Spinal cord (tissue), 10 donors: ENCODE data around the gene OR10H5. TPM values are rescaled to one million over a fixed set of nuclear protein-coding genes. Genes with fewer than 3 reads are reported as not detected.
"Not testable (repeated sequence)": the region's sequence is repeated elsewhere in the genome, so short reads cannot be mapped to it uniquely, and the experiment has no call there.

Experiments used
- DNase-seq, 6 donors: peaks; one replicate each; pipeline versions ENCODE4 v3.0.0 to v3.0.0-alpha.2; 2013 to 2015; ENCODE audit warnings: low spot score in 6 of 6, low read depth in 4 of 6
- H3K27ac ChIP-seq: one replicate; pipeline ENCODE4 v1.5.1; 2013; ENCODE audit warnings: low read depth, low read length, control low read depth
- H3K27me3 ChIP-seq: one replicate; pipeline ENCODE4 v1.6.1; 2013; ENCODE audit warnings: low read length; ENCODE audit not compliant: control insufficient read depth, insufficient read depth
- H3K36me3 ChIP-seq: one replicate; pipeline ENCODE4 v1.6.1; 2013; ENCODE audit warnings: low read length; ENCODE audit not compliant: control insufficient read depth, insufficient read depth
- H3K4me1 ChIP-seq: one replicate; pipeline ENCODE4 v1.6.1; 2013; ENCODE audit warnings: low read length; ENCODE audit not compliant: control insufficient read depth, insufficient read depth
- H3K4me3 ChIP-seq: one replicate; pipeline ENCODE4 v1.5.1; 2013; ENCODE audit warnings: low read depth, low read length, control low read depth
- H3K9me3 ChIP-seq: one replicate; pipeline ENCODE4 v1.6.1; 2013; ENCODE audit warnings: low read length; ENCODE audit not compliant: control insufficient read depth, insufficient read depth
- WGBS: methylation state at CpG from one replicate; pipeline ENCODE4 v1.1.5; 2013; ENCODE audit warnings: missing lambda C conversion rate; ENCODE audit not compliant: insufficient coverage; 5-methylcytosine and 5-hydroxymethylcytosine counted together
- long read RNA-seq, 4 donors: transcript quantifications; one replicate each; lab custom pipeline, GENCODE V29; 2026
- polyA plus RNA-seq, 2 donors: library from polyadenylated mRNA; unstranded; fragments of 120-200 nt; gene quantifications; one replicate each; pipeline ENCODE4 v1.2.1, GENCODE V29; 2013; ENCODE audit not compliant: insufficient read length in 2 of 2
- total RNA-seq, 2 donors: library from RNA; depleted of rRNA in 1 of 2; stranded (reverse); fragments of 120-200 nt in 1 of 2; fragments of >200 nt in 1 of 2; gene quantifications; one replicate each; pipeline versions ENCODE4 v1.2.3 to v1.2.4, GENCODE V29; 2013 to 2014
- donor health status: healthy.

OR10H5 gene, protein sequence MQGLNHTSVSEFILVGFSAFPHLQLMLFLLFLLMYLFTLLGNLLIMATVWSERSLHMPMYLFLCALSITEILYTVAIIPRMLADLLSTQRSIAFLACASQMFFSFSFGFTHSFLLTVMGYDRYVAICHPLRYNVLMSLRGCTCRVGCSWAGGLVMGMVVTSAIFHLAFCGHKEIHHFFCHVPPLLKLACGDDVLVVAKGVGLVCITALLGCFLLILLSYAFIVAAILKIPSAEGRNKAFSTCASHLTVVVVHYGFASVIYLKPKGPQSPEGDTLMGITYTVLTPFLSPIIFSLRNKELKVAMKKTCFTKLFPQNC
- total RNA-seq (under 1 TPM in 1 of 2 donors, not detected in 1; under 0.01 TPM), polyA plus RNA-seq (under 1 TPM; 0.11 to 0.24 TPM)
- long read RNA-seq, donor 1 = 0 reads
- long read RNA-seq, donor 2 = 0 reads
- long read RNA-seq, donor 3 = 0 reads
- long read RNA-seq, donor 4 = 0 reads

DNA sequence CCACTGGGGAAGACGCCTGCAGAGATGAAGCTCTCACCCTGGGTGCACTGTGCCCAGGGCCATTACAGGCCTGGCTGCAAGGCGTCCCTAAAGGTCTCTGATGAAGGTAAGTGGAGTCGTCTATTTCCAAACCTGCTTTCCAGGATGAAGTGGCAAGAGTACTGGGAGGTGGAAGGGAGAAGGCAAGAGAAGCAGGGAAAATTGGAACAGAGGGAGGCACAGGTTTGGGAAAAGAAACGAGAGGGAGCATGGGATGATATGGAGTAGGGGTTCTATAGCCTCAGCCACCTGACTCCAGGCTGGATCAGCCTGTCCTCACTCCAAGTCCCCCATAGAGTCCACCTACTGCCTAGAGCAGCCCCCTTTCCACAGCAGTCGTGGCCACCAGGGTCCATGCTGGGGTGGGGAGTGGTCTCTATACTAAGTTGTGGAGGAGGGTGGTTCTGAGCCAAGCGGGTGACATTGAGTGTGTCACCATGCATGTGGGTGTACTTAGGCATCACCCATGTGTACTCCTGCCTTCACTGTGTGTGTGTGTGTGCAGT is at the start of gene OR10H5:
Gene OR10H5, plus strand, starts transcription at position 51 of the 545 bp plus-strand sequence. CDS start 6,388 bp downstream, outside the sequence.
- H3K36me3 ChIP-seq = no peaks in the 10 kb centered on the region
- no peaks in the 10 kb centered on the region for H3K9me3 ChIP-seq
- no peak within 1 kb of the TSS for H3K4me3 ChIP-seq
- no peak within 1 kb of the TSS for H3K27ac ChIP-seq
- peaks cover 6% of the 10 kb centered on the region for H3K4me1 ChIP-seq
- peaks cover 5% of the 10 kb centered on the region for H3K27me3 ChIP-seq
- WGBS = 64% methylated on average over 4 of the region's 6 CpGs
- no peak for DNase-seq

DNA sequence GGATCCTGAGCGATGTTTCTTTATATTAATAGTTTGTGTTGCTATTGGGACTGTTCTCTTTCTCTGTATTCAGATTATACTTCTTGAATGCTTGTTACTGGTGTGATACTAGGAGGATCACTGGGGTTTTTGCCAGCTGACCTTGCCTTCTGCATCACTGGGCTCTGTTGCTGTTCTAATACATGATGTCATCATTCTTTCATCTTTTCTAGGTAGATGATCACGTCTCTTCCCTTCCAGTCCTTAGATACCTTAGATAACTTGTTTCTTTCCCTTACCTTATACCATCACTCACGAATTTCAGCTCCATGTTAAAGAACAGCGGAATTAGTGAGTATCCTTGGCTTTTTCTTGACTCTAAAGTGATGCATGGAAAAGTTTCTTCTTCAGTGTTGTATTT is 49.7 kb upstream of the OR10H5 start, which contains the start of gene OR10H3:
Gene OR10H3, plus strand, starts transcription at position 264 of the 400 bp plus-strand sequence. CDS start 3,408 bp downstream, outside the sequence.
- WGBS = no CpG with 5 or more reads among the region's 4 CpGs
- no peak for DNase-seq
- no peak within 1 kb of the TSS for H3K27ac ChIP-seq

GRCh38 chr19:15740785-15741184 is 46.7 kb upstream of the OR10H5 start:
- Histone ChIP-seq H3K36me3 (no peaks in the 10 kb centered on the region), H3K4me3 (no peak overlapping the region), H3K27me3 (no peaks in the 10 kb centered on the region), H3K27ac (no peak overlapping the region), H3K9me3 (no peaks in the 10 kb centered on the region), H3K4me1 (no peaks in the 10 kb centered on the region)
- no CpG with 5 or more reads among the region's 1 CpG for WGBS
- DNase-seq = no peak

More for the DNA sequence above, 49.7 kb upstream of the OR10H5 start, which contains the start of gene OR10H3:
- no peaks in the 10 kb centered on the region for H3K4me1 ChIP-seq
- H3K36me3 ChIP-seq = no peaks in the 10 kb centered on the region
- no peak within 1 kb of the TSS for H3K4me3 ChIP-seq
- no peaks in the 10 kb centered on the region for H3K27me3 ChIP-seq
- H3K9me3 ChIP-seq = no peaks in the 10 kb centered on the region

- WGBS = no CpG with 5 or more reads among the region's 2 CpGs
Observed at GRCh38 chr19:15748239-15748638, 39.2 kb upstream of the OR10H5 start.

DNA sequence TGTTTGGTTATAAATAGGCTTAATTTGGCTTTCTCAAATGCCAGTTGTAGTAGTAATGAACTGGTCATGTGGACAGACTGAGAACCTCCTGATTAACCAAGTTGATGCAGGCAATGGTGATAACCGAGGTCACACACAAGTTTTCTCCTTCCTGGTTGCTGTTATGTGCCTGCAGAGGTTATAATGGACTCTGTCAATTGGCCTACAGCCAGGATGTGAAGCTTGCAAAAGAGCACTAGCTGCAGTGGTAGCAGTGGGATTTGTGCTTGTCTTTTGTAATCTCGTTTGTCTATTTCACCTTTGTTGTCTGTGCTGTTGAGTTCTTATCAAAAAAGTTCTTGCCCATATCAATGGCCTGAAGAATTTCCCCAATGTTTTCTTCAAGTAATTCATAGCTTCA is 29.1 kb upstream of the OR10H5 start:
- peaks cover 4% of the 10 kb centered on the region for H3K27me3 ChIP-seq
- H3K27ac ChIP-seq = no peak overlapping the region
- no peaks in the 10 kb centered on the region for H3K4me1 ChIP-seq
- 33% methylated on average over 2 of the region's 2 CpGs for WGBS
- H3K36me3 ChIP-seq = peaks cover 4% of the 10 kb centered on the region
- DNase-seq = peak in 1 of 6 donors; percentile 6
- no peaks in the 10 kb centered on the region for H3K9me3 ChIP-seq
- no peak overlapping the region for H3K4me3 ChIP-seq

More at GRCh38 chr19:15748239-15748638, 39.2 kb upstream of the OR10H5 start:
- Histone ChIP-seq H3K4me1 (no peaks in the 10 kb centered on the region), H3K36me3 (no peaks in the 10 kb centered on the region), H3K9me3 (no peaks in the 10 kb centered on the region), H3K27me3 (peaks cover 14% of the 10 kb centered on the region), H3K27ac (no peak overlapping the region), H3K4me3 (no peak overlapping the region)
- DNase-seq = no peak

DNA sequence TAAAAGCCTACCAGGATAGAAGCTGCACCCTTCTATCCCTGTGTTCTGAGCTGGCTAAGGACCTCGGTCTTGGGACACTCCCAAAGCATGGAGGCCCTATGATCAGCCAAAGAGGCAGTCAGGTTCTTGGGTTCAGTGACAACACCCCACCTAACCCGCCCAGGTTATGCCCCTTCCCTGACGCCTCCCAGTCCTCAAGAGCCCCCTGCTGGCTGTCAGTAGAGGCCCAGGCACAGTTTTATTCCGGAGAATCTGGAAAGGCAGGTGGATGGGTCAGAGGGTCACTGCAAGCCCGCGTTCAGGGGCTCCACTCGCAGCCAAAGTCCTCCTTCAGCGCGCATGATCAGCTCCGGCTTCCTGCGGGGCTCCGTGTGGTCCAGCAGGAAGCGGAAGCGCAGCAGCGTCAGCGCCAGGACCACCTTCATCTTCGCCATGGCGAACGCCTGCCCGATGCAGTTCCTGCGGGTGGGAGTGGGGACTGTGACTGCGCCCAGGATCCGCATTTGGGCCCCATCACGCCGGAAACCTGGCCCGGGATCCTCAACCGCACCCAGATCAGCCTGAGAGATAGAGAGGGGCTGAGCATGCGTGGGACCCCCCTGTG is 27.4 kb upstream of the OR10H5 start:
- Histone ChIP-seq H3K27ac (no peak overlapping the region), H3K27me3 (peaks cover 4% of the 10 kb centered on the region), H3K36me3 (peaks cover 4% of the 10 kb centered on the region), H3K9me3 (no peaks in the 10 kb centered on the region), H3K4me3 (no peak overlapping the region), H3K4me1 (no peaks in the 10 kb centered on the region)
- 41% methylated on average over 27 of the region's 28 CpGs for WGBS
- DNase-seq = peak in 1 of 6 donors; percentile 2

GRCh38 chr19:15769586-15769985 is 17.9 kb upstream of the OR10H5 start:
- WGBS = 41% methylated on average over 5 of the region's 6 CpGs
- no peak for DNase-seq

DNA sequence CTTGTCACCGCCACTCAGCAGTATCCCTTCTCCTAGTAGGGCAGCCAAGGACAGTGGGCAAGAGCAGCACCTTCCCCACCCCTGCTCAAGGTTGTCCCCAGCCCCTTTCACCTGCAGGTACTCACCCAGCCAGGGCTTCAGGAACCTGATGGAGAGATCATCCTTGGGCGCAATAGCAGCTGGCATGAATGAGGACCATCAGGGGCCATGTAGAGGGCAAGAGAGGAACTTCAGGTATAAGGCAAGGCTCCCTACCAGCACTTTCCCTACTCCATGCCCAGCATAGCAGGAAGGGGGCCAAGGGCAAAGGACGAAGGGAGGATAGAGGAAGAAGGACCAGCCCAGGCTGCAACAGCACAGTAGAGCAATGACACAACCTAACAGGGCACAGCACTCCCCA is 13.3 kb upstream of the OR10H5 start:
- not testable (repeated sequence) for H3K4me3 ChIP-seq, H3K27ac ChIP-seq, DNase-seq, H3K4me1 ChIP-seq, H3K36me3 ChIP-seq, H3K9me3 ChIP-seq, H3K27me3 ChIP-seq
- 67% methylated on average over 1 of the region's 3 CpGs for WGBS

More at GRCh38 chr19:15769586-15769985, 17.9 kb upstream of the OR10H5 start:
- no peaks in the 10 kb centered on the region for H3K4me1 ChIP-seq
- no peak overlapping the region for H3K4me3 ChIP-seq
- H3K9me3 ChIP-seq = no peaks in the 10 kb centered on the region
- no peaks in the 10 kb centered on the region for H3K36me3 ChIP-seq
- no peak overlapping the region for H3K27ac ChIP-seq
- no peaks in the 10 kb centered on the region for H3K27me3 ChIP-seq

DNA sequence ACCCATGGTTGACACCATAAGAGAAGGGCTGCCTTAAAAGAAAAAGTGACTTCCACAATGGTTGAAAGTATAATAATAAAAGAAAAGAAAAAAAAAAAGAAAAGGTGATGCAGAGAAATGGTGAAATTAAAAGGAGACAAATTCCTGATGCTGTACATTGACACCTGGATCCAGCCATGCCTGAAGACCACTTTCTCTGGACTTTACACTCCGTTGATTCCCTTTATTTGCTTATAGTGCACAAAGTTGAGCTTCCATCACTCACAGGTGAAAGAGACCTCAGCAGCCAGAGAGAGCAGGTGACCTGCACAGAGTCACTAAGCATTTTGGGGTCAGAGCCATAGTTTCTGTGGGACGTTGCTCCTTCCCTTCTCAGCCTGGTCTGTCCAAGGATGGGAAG is 12.2 kb upstream of the OR10H5 start:
- no peaks in the 10 kb centered on the region for H3K9me3 ChIP-seq
- H3K4me3 ChIP-seq = no peak overlapping the region
- WGBS = 85% methylated on average over 2 of the region's 2 CpGs
- no peaks in the 10 kb centered on the region for H3K27me3 ChIP-seq
- H3K36me3 ChIP-seq = no peaks in the 10 kb centered on the region
- H3K27ac ChIP-seq = no peak overlapping the region
- peaks cover 10% of the 10 kb centered on the region for H3K4me1 ChIP-seq
- no peak for DNase-seq
